HEK293T (cell line): Measurements from ENCODE around the gene DUSP22.

ENCODE experiments used
- FOXM1 ChIP-seq: fragments of 450-650 bp; IDR thresholded peaks from 2 replicates; pipeline ENCODE4 v1.6.1; 2017; ENCODE audit warnings: mild to moderate bottlenecking, borderline replicate concordance
- SP1 ChIP-seq: fragments of 450-650 bp; IDR thresholded peaks from 2 replicates; pipeline ENCODE4 v1.6.1; 2017

DNA sequence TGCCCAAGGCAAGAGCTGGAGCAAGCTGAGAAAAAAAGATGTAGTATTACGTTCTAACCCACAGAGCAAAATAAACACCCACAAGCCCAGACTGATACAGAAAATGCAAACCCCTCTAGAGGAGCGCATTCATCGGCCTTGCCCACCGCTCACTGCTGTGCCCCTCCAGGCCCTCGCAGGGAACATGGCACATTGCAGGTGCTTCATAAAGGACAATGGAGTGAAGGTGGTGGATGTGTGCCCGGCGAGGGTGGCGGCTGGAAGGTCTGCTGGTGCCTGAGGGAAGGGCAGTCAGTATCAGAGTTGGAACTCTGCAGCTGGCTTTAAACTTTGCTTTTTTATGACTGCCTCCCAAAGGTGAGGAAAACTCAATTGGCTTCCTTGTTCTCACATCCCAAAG, 80.7 kb downstream of the DUSP22 start:
- TF ChIP-seq SP1: no peak
- TF ChIP-seq FOXM1: no peak
